Measurements from ENCODE around the gene TMEM79.
A peak's percentile ranks its signal among the peaks of the same experiment; 100 is the strongest.
"Not testable (repeated sequence)": the region's sequence is repeated elsewhere in the genome, so short reads cannot be mapped to it uniquely, and the experiment has no call there.

TMEM79 gene

GRCh38 chr1:156316909-156317308, 32.8 kb downstream of the TMEM79 start:
- DNase-seq, result no peak

- no peak for DNase-seq
These were observed 35.5 kb downstream of the TMEM79 start for GRCh38 chr1:156319664-156320063.

DNA sequence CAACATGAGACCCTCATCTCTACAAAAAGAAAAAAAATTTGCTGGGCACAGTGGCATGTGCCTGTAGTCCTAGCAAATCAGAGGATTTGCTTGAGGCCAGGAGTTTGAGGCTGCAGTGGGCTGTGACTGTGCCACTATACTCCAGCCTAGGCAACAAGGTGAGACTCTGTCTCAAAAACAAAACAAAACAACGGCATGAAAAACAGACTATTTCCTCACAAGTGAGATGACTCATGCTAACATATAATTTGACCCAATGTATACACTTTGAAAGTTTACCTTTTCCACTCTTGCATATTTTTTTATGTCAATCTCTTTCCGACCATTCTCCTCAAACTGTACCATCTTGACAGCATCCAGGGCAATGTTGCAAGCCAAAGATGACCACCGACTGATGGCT, 36.4 kb downstream of the TMEM79 start:
- DNase-seq, result no peak

DNA sequence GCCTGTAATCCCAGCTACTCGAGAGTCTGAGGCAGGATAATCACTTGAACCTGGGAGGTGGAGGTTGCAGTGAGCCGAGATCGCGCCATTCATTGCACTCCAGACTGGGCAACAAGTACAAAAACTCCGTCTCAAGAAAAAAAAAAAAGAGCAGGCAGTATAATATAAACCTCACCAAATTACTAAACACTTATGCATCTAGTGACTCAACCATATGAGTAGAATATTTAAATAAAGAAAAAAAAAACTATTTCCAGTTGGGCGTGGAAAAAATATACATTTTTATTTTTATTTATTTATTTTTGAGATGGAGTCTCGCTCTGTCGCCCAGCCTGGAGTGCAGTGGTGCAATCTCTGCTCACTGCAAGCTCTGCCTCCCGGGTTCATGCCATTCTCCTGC, 39.1 kb downstream of the TMEM79 start:
- not testable (repeated sequence) for DNase-seq

DNA sequence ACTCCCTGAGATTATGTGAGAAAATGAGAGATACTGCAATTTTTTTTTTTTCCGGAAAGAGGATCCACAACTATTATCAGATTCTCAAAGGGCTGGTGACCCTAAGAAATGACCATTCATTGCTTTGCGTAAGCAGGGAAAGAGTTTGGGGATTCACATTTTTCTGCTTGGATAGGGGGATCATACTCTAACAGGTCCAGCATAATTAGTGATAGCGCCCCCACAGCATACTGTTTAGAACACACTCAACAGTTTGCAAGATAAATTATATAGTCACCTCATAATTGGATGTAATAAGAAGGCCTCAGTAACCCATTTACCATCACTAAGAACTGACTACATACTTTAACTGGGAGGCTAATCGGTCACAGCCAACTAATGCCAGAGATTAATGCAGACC, 52.1 kb downstream of the TMEM79 start:
- no peak for DNase-seq

DNA sequence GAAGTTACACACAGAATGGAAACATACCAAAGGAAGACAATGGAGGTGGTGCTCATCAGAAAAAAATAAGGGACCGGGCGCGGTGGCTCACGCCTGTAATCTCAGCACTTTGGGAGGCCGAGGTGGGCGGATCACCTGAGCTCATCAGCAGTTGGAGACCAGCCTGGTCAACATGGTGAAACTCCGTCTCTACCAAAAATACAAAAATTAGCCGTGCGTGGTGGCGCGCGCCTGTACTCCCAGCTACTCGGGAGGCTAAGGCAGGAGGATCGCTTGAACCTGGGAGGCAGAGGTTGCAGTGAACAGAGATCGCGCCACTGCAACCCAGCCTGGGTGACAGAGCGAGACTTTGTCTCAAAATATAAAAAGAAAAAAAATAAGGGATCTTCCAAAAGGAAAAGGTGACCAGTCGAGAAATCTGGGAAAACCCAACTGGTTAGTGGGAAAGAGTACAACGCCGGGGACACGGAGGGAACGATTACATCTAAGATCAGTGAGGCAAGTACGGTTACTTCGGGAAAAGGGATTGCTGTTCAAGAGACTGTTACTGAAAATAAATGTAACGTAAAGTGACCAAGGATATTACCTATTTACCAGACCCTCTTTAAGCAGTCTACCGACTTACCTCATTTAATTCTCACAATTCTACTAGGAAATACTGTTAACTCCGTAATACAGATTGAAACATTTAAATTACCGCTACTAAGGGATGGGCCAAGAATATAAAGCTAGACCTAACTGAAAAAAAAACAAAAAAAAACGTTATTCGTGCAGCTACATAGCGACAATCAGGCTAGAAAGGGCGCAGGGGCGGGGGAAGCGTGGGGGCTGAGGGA, 53.1 kb downstream of the TMEM79 start:
- peak in 1 of 2 donors; percentile 30 for DNase-seq

- DNase-seq, result peak in 1 of 2 donors; percentile 49
These were observed 53.7 kb downstream of the TMEM79 start for GRCh38 chr1:156337888-156338179.

DNA sequence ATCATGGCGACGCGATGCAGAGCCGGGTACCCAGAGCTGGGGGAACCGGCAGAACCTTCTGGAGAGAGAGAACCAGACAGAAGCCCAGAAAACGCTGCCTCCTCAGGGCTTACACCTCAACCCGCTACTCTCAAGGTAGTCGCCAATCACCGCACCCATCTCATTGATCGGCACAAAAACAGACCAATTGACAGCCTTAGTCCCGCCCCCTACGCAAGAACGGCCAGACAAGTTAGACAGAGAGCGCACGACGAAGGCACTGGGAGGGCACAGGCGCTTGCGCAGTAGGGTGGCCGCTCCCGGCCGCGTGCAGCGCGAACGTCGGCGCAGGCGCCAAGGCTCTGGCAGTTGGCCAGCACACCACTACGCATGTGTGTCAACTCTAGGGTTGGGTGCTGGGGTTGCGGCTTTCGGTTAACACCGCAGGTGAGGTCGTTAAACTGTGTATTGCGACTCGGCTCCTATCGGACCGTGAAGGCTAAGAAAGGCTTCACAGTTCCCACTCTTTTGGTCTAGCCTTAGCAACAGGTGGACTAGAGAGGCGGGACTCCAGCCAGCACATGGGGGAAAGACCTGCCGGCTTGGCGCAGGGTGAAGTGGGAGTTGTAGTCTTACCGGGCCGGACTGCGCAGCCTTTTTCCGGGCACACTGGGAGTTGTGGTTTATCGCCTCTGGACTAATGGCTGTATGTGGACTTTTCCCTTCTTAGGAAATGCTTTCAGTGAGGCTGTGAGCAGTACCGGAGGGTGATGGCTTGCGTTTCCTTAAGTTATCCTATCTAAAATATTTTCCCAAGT, 54.3 kb downstream of the TMEM79 start, which contains the start of the genes CCT3 and TSACC:
Gene CCT3 (minus strand): TSS at position 113 of the 797 bp plus-strand sequence. CDS start 108 bp downstream, at position 5.
Gene TSACC (plus strand): TSS at position 347 of the 797 bp plus-strand sequence. CDS start 1,232 bp downstream, outside the sequence.
- DNase-seq, result peak; percentile 99

All from stimulated activated CD4-positive, alpha-beta T cell treated with anti-CD3 and anti-CD28 coated beads, Interleukin-2, amount 100 ng/mL, for 24 hours (primary cell).